Activated CD4-positive, alpha-beta T cell treated with anti-CD3 and anti-CD28 coated beads, Interleukin-2, amount 50 U/mL, for 24 hours (primary cell): Measurements from ENCODE around the gene RAD52.

ENCODE experiments used
- DNase-seq, 2 donors: peaks; one replicate each; pipeline ENCODE4 v3.0.0-alpha.2; 2020; ENCODE audit warnings: low read depth in 1 of 2, low spot score in 1 of 2

Gene RAD52

DNA sequence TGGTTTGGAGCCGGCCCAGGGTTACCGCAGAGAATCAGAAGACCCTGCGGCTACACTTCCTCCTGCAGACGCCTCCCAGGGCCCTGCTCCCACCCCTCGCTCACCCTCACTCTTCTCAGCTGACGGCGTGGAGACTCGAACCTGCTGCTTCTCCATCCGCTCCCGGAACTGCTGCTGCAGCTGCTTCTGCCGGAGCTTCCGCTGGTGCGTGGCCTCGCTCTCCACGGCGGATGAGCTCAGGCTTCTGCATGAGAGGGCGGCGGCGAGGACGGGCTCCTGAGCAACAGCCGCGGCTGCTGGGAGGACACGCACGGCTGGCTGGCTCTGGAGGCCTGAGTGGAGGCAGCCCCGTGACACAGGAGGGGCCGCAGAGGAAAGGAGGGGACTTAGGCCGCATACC, 33.3 kb downstream of the RAD52 start:
- DNase-seq = no peak

- no peak for DNase-seq
Measured at GRCh38 chr12:915090-915489, 34.4 kb downstream of the RAD52 start.

DNA sequence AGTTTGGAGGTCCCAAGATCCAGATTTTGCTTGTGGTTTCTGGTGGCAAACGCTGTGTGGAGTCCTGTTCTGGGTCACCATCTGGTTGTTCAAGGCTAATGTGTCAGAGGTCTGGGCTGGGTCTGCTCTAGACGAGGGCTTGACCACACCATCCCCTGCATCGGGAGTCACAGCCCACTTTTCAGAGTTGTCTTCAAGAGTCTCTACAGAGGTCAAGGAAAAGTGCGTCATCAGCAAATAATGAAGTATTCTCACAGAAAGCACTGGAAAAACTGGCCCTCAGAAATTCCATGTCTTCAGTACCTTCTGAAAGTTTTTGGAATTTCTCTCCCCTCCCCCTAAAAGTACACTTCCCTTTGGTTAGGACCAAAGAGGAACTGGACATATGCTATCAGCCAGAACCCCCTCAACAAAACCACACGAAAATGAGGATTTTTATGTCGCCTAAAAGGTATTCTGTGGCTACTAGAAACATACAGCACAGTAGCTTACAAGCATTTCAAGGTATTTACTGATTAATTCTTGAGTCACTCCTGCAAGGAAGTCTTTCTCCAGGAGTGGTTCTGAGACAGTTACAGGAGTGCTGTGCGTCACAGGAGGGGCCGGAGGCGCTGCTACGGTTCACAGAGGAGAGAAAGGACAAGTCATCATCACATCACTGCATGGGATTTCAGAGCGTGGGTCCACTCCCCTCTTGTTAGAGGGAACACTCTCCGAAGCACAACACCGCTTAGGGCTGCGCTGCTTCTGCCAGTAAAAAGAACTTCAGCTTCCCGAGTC, 35.4 kb downstream of the RAD52 start:
- DNase-seq = no peak

DNA sequence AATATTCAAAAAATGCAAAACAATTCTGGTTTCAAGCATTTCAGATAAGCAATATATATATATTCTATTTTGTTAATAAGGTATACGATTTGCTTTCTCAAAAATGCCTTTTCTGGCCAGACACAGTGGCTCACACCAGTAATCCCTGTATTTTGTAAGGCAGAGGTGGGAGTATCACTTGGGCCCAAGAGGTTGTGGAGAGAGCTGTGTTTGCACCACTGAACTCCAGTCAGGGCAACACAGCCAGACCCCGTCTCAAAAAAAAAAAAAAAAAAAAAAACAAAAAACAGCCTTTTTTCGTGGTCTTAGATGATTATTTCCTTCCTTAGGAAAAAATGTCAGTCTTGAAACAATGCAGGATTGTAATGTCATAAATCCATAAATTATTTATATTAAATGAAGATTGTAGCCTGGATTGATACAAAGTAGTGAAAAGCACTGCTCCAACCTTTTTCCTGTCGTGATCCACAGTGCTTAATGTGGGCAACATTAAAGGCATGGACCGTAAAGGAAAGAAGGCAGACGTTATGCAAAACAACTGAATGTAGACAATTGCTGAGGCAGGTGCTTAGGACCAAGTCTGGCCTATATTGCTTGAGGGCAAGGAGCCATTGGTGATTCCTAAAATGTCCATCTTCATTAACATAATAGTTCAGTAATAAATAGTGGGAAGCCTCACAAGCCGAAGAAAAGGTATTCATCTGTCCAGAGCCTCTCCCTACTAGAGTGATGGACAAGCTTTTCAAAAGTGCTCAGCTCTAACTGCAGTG, 36.8 kb downstream of the RAD52 start:
- DNase-seq = no peak

GRCh38 chr12:911191-911826, 38.2 kb downstream of the RAD52 start:
- DNase-seq = no peak

- DNase-seq = no peak
Measured at GRCh38 chr12:910416-910815, 39.1 kb downstream of the RAD52 start.

- no peak for DNase-seq
Measured at GRCh38 chr12:909861-910260, 39.6 kb downstream of the RAD52 start.

DNA sequence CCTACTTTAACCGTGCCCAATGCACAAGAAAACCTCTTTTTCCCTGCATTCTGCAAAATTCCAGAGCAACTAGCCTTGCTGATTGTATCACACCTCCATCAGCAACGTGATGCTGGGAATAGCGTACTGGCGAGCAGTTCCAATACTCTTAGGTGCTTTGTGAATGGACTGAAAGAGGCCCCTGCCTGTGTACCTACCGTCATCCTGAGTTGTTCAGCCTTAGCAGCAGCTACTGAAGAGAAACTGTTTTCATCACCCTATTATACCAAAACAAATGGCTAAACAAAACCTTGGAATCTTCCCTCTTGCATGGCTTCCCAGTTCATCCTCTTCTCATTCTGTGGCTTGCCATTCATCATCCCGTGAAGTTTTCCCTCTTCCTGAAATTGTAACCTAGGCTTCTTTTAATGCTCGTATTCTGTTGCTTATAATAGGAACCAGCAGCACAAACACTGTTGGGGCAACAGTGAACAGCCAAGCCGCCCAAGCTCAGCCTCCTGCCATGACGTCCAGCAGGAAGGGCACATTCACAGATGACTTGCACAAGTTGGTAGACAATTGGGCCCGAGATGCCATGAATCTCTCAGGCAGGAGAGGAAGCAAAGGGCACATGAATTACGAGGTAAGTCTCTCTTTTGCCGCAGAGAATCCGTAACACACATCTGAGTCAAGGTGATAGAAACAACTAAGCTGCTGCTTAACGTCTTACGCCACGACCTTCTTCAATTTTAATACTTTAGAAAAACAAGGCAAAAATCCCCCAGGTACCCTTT, 41.9 kb downstream of the RAD52 start:
- no peak for DNase-seq

GRCh38 chr12:906062-906585, 43.4 kb downstream of the RAD52 start:
- no peak for DNase-seq

GRCh38 chr12:905261-906031, 44.0 kb downstream of the RAD52 start:
- no peak for DNase-seq

DNA sequence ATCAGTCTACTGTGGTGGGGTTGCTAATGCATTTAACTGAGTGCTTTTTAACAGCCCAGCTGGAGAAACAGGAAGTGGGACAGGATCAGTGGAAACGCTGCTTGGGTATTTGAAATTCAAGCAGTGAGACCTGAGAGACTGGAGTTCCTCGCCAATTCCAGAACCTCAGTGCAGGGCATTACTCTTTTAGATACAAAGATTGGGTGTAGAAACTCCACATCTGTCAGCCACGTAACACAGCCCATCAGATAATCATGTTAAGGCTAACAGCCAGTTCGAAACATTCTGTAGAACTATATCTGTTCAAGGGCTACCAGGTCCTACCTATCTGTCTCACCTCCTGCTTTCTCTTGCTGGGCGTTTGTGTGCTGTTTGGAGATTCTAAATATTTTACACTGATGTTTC, 45.5 kb downstream of the RAD52 start:
- DNase-seq = no peak

GRCh38 chr12:903055-903454, 46.4 kb downstream of the RAD52 start:
- no peak for DNase-seq

GRCh38 chr12:902581-902980, 46.9 kb downstream of the RAD52 start:
- no peak for DNase-seq

GRCh38 chr12:897386-897785, 52.1 kb downstream of the RAD52 start:
- no peak for DNase-seq

DNA sequence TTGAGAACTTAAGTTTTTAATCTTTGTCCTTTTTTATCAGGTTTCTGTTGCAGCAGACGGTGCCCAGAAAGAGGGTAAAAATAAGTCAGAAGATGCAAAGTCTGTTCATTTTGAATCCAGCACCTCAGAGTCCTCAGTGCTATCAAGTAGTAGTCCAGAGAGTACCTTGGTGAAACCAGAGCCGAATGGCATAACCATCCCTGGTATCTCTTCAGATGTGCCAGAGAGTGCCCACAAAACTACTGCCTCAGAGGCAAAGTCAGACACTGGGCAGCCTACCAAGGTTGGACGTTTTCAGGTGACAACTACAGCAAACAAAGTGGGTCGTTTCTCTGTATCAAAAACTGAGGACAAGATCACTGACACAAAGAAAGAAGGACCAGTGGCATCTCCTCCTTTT, 53.5 kb downstream of the RAD52 start:
- no peak for DNase-seq

DNA sequence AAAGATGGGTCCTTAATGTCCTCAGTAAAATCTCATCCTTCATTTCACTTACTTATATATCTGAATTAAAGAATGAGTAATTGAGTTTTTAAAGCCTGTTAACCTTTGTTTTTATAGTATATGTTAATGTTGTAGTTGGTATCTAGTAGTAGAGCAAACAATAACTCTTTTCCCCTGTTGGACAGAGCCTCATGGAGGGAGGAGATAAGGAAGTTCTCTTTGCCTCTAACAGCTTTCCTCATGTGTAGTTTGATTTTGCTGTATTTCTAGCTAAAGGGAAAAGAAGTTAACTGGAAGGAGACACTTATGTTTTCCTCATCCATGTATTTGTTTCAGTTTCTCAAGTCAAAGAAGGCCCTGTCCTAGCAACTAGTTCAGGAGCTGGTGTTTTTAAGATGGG, 55.3 kb downstream of the RAD52 start:
- no peak for DNase-seq

- DNase-seq = no peak
Measured at GRCh38 chr12:886206-886605, 63.3 kb downstream of the RAD52 start.

- no peak for DNase-seq
Measured at GRCh38 chr12:885701-886100, 63.8 kb downstream of the RAD52 start.

GRCh38 chr12:884746-885414, 64.6 kb downstream of the RAD52 start:
- DNase-seq = no peak

GRCh38 chr12:880656-881055, 68.8 kb downstream of the RAD52 start:
- no peak for DNase-seq
